Cardiac muscle cell (in vitro differentiated cells and primary cell): ENCODE results near the gene LENEP. TPM values are rescaled to one million over a fixed set of nuclear protein-coding genes. Genes with fewer than 3 reads are reported as not detected.
A peak's percentile ranks its signal among the peaks of the same experiment; 100 is the strongest.

ENCODE experiments used
- DNase-seq, 2 donors: peaks; one replicate each; pipeline versions ENCODE4 v3.0.0 to v3.0.0-alpha.2; 2010 to 2017; ENCODE audit warnings: low read depth in 1 of 2, low spot score in 1 of 2
- H3K27ac ChIP-seq: fragments of 200-600 bp; sonication (generic); 2 replicates; pipeline ENCODE4 v1.5.1; 2016
- H3K27me3 ChIP-seq: fragments of 200-600 bp; sonication (generic); 2 replicates; pipeline ENCODE4 v1.6.0; 2016; ENCODE audit warnings: control low read depth
- H3K36me3 ChIP-seq: fragments of 200-600 bp; sonication (generic); 2 replicates; pipeline ENCODE4 v1.5.1; 2016; ENCODE audit warnings: control low read depth
- H3K4me1 ChIP-seq: fragments of 200-600 bp; sonication (generic); 2 replicates; pipeline ENCODE4 v1.8.1; 2017; ENCODE audit warnings: low read depth, mild to moderate bottlenecking, mixed run types
- H3K4me3 ChIP-seq: fragments of 200-600 bp; sonication (generic); 2 replicates; pipeline ENCODE4 v1.5.1; 2016; ENCODE audit warnings: mild to moderate bottlenecking
- H3K9me3 ChIP-seq: fragments of 200-600 bp; sonication (generic); 2 replicates; pipeline ENCODE4 v1.5.1; 2017; ENCODE audit warnings: low read depth, mild to moderate bottlenecking, control low read depth
- polyA plus RNA-seq: library from polyadenylated mRNA; unstranded; fragments of >200 nt; fragmentation: Nextera tagmentation; extraction: Ambion mirVana; gene quantifications from 2 replicates; pipeline ENCODE4 v1.2.1, GENCODE V29; 2016
- total RNA-seq: library from RNA; depleted of rRNA; stranded (reverse); fragments of >200 nt; gene quantifications from 2 replicates; pipeline ENCODE4 v1.2.3, GENCODE V29; 2016
- TF ChIP-seq, protein P1 (sequence below): IDR thresholded peaks from 2 replicates; pipeline ENCODE4 v1.5.1; 2012; ENCODE audit warnings: low read depth, mild to moderate bottlenecking, low read length

The LENEP gene
- total and polyA plus RNA-seq, 2 experiments from 2014 or later, result 0.72 TPM; not detected in 1

DNA sequence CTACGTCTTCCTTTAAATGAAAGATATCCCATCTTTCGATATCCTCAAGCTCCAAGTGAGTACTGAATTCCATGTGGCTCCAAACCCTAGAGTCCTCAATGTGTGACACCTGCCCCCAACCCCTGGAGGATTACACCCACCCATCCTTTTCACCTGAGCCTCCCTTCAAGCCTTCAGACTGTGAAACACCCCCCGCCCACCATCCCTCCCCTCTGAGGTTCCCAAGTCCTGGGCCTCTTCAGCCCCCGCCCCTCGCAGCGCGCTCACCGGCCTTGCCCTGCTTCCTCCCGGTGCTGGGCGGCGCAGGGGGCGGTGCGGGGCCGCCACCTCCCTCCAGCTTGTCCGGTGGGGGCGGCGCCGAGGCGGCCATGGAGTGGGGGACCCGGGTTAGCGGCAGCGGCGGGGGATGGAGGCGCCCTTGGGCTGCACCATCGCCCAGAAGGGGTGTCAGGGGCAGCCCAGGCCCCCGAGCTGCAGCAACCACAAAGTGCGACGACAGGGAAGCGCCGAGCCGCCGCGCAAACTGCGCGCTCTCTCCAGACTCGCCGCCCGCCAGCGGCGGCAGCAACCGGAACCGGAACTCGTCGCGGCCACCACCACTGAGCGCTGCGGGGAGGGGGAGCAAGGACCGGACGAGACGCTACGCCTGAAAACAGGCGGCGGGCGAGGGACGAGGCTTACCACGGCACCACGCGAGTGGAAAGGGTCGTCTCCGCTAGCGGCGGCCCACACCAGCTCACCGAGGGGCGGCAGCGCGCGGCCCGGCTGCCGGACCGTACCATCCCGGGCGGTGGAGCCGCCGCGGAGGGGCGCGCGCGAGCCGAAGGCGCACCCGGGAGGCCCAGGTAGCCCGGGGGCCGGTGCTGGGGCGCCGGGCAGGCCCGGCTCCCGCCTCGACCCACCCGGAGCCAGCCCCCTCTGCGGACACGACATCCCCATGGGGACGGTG, 31.9 kb upstream of the LENEP start, which contains the start of gene PYGO2:
TSS of gene PYGO2 (minus strand) at position 576 of the 949 bp plus-strand sequence. CDS start at position 370, 206 bp downstream.
- no peaks in the 10 kb centered on the region for H3K9me3 ChIP-seq
- peaks cover 15% of the 10 kb centered on the region for H3K4me1 ChIP-seq
- DNase-seq, result peak; percentile 85 to 89
- peak within 1 kb of the TSS; percentile 99 for H3K27ac ChIP-seq
- TF ChIP-seq, protein P1, sequence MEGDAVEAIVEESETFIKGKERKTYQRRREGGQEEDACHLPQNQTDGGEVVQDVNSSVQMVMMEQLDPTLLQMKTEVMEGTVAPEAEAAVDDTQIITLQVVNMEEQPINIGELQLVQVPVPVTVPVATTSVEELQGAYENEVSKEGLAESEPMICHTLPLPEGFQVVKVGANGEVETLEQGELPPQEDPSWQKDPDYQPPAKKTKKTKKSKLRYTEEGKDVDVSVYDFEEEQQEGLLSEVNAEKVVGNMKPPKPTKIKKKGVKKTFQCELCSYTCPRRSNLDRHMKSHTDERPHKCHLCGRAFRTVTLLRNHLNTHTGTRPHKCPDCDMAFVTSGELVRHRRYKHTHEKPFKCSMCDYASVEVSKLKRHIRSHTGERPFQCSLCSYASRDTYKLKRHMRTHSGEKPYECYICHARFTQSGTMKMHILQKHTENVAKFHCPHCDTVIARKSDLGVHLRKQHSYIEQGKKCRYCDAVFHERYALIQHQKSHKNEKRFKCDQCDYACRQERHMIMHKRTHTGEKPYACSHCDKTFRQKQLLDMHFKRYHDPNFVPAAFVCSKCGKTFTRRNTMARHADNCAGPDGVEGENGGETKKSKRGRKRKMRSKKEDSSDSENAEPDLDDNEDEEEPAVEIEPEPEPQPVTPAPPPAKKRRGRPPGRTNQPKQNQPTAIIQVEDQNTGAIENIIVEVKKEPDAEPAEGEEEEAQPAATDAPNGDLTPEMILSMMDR, result peak; percentile 34
- peaks cover under 1% of the 10 kb centered on the region for H3K36me3 ChIP-seq
- no peaks in the 10 kb centered on the region for H3K27me3 ChIP-seq
- peak within 1 kb of the TSS; percentile 79 for H3K4me3 ChIP-seq

DNA sequence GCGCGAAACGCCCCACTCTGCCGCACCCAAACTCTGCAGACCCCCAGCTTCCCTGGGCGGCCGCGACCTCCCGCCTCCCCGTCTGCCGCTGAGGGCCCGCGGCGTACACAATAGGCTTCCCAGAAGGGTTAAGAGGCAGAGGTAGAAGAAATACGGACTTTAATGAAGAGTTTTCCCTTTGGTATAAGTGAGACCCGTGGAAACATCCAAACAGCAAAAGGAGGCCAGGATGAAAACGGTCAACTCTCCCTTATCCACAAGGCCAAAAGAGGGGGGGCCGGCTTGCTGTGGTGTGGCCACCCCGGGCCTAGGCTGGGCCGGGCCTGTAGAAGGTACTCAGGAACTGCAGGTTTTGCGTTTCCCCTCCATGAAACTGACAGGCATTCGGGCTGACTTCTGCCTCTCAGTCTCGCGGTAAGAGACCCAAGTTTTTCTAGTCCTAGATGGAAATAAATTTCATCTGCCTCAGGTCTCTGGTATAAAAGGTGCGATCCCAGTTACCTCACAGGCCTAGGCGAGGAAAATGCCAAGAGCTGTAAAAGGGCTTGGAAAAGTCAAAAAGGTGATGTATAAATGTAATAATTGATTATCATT, 31.1 kb upstream of the LENEP start:
- Histone ChIP-seq H3K4me1 (peaks cover 12% of the 10 kb centered on the region), H3K27me3 (no peaks in the 10 kb centered on the region), H3K36me3 (peaks cover 9% of the 10 kb centered on the region), H3K4me3 (peak overlapping the region; percentile 79), H3K9me3 (no peaks in the 10 kb centered on the region), H3K27ac (peak overlapping the region; percentile 99)
- TF ChIP-seq, protein P1, result no peak
- peak; percentile 32 to 45 for DNase-seq

DNA sequence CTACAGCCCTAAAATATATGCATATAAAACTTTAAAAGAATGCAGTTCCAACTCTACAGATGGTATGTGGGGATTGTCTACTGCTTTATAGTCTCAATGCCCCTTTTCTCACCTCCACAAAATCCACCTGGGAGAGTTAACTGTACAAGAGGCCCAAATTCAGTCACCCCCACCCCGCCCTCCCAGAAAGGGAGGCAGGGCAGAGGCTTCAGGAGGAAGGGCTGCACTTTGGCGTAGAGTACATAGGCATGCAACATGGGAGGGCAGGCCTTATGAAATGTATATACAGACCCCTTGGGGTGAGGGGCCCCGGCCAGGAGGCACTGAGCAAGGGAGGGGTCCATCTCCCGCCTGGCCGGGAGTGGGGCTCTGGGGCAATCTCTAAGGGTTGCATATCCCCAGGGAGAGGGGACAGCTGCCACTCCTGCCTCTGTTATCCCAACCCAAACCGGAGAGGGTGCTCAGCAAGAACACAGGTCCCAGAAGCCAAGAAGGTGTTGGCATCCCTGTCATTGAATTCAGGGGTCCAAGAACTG, 30.5 kb upstream of the LENEP start:
- H3K27ac ChIP-seq, result peak overlapping the region; percentile 99
- H3K4me1 ChIP-seq, result peaks cover 12% of the 10 kb centered on the region
- TF ChIP-seq, protein P1, result no peak
- H3K36me3 ChIP-seq, result peaks cover 12% of the 10 kb centered on the region
- H3K9me3 ChIP-seq, result no peaks in the 10 kb centered on the region
- H3K4me3 ChIP-seq, result peak overlapping the region; percentile 79
- no peak for DNase-seq
- no peaks in the 10 kb centered on the region for H3K27me3 ChIP-seq

DNA sequence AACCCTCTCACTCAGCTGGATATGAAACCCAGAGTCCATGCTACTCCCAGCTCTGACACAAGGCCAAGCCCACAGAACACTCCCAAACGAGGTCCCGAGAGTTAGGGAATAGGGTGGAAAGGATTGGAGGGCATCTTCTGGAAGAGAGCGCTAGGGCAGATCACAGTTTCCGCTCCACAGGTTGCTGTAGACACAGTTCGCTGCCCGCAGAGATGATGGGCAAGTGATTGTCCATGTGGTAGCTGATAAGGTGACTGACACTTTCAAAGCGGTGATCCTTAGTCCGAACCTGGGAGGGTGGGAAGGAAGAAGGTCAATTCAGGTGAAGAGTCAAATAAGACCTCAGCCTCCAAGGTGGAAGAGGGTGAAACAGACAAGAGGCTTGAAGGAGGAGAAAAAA, 29.7 kb upstream of the LENEP start:
- Histone ChIP-seq H3K27ac (peak overlapping the region; percentile 36), H3K27me3 (no peaks in the 10 kb centered on the region), H3K9me3 (no peaks in the 10 kb centered on the region), H3K36me3 (peaks cover 12% of the 10 kb centered on the region), H3K4me1 (peaks cover 12% of the 10 kb centered on the region), H3K4me3 (no peak overlapping the region)
- TF ChIP-seq, protein P1, result no peak
- DNase-seq, result no peak

DNA sequence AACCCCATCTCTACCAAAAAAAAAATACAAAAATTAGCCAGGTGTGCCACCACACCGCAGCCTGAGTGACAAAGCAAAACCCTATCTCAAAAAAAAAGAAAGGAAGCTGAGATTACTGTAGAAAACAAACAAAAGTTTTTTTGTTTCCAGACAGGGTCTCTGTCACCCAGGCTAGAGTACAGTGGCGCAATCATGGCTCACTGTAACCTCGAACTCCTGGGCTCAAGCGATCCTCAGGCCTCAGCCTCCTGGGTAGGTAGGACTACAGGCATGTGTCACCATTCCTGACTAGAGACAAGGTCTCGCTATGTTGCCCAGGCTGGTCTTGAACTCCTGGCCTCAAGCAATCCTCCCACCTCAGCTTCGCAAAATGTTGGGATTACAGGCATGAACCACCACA, 29.0 kb upstream of the LENEP start:
- TF ChIP-seq, protein P1, result no peak
- Histone ChIP-seq H3K4me1 (peaks cover 16% of the 10 kb centered on the region), H3K27me3 (no peaks in the 10 kb centered on the region), H3K36me3 (peaks cover 12% of the 10 kb centered on the region), H3K27ac (peak overlapping the region; percentile 36), H3K9me3 (no peaks in the 10 kb centered on the region), H3K4me3 (no peak overlapping the region)
- no peak for DNase-seq
